Natural killer cell (primary cell): ENCODE data around the gene APBA2. TPM values are rescaled to one million over a fixed set of nuclear protein-coding genes. Genes with fewer than 3 reads are reported as not detected.

Source experiments
- ATAC-seq, 3 donors: fragments of 150-1000 bp in 2 of 3; fragments of 200-7000 bp in 1 of 3; cut with Tn5 transposase; 1 replicate in 1 of 3; 2 replicates in 2 of 3; pipeline ENCODE4 v1.10.0; 2021; ENCODE audit warnings: mild to moderate bottlenecking in 2 of 3, moderate library complexity in 2 of 3
- DNase-seq, 2 donors: peaks; one replicate each; pipeline versions ENCODE4 v3.0.0 to v3.0.0-alpha.2; 2013 to 2021; ENCODE audit warnings: mixed read lengths in 1 of 2
- H3K27ac ChIP-seq: one replicate; pipeline ENCODE4 v1.5.1; 2013; ENCODE audit warnings: mild to moderate bottlenecking, low read length
- H3K27me3 ChIP-seq: one replicate; pipeline ENCODE4 v1.6.1; 2013; ENCODE audit warnings: low read length; ENCODE audit not compliant: control insufficient read depth, insufficient read depth
- H3K36me3 ChIP-seq: one replicate; pipeline ENCODE4 v1.6.1; 2013; ENCODE audit warnings: low read length; ENCODE audit not compliant: control insufficient read depth, insufficient read depth
- H3K4me1 ChIP-seq: one replicate; pipeline ENCODE4 v1.6.1; 2013; ENCODE audit warnings: low read length; ENCODE audit not compliant: control insufficient read depth, insufficient read depth
- H3K4me3 ChIP-seq: one replicate; pipeline ENCODE4 v1.5.1; 2013; ENCODE audit warnings: low read length
- H3K9me3 ChIP-seq: one replicate; pipeline ENCODE4 v1.6.1; 2013; ENCODE audit warnings: low read length; ENCODE audit not compliant: control insufficient read depth, insufficient read depth
- H3K27ac Mint-ChIP-seq, 2 donors: one replicate each; pipeline ENCODE4 v1.8.0; 2022; ENCODE audit warnings: mild to moderate bottlenecking in 2 of 2, mixed read lengths in 2 of 2, moderate library complexity in 1 of 2
- H3K27me3 Mint-ChIP-seq, 2 donors: one replicate each; pipeline ENCODE4 v1.8.0; 2022; ENCODE audit warnings: low read depth in 2 of 2, mixed read lengths in 2 of 2
- H3K36me3 Mint-ChIP-seq: one replicate; pipeline ENCODE4 v1.8.0; 2022; ENCODE audit warnings: mixed read lengths
- H3K4me1 Mint-ChIP-seq, 2 donors: one replicate each; pipeline ENCODE4 v1.8.0; 2022; ENCODE audit warnings: mixed read lengths in 2 of 2
- H3K4me3 Mint-ChIP-seq: one replicate; pipeline ENCODE4 v1.8.0; 2022; ENCODE audit warnings: mild to moderate bottlenecking, moderate library complexity, mixed read lengths
- H3K9me3 Mint-ChIP-seq, 2 donors: one replicate each; pipeline ENCODE4 v1.8.0; 2022; ENCODE audit warnings: mixed read lengths in 2 of 2
- WGBS: methylation state at CpG from one replicate; pipeline ENCODE4 v1.1.7; 2013; ENCODE audit warnings: missing lambda C conversion rate; ENCODE audit not compliant: insufficient coverage; 5-methylcytosine and 5-hydroxymethylcytosine counted together
- intact Hi-C: fragments of 100-400 bp; cut with micrococcal nuclease; formaldehyde crosslinking; loops from one replicate; pipeline ENCODE4 v1.14.2; 2022
- total RNA-seq, 4 donors: library from RNA; stranded (reverse); fragments of 120-200 nt in 1 of 4; gene quantifications; one replicate each; pipeline versions ENCODE4 v1.2.3 to v1.2.4, GENCODE V29; 2013 to 2022
- TF ChIP-seq, protein P1 (sequence below): fragments of 200-600 bp; IDR thresholded peaks from one replicate; pipeline ENCODE4 v1.8.0; 2022; ENCODE audit warnings: antibody characterized with exemption

Gene APBA2
- total RNA-seq, 3 donors from 2014 or later (not counting 1 experiment from before 2014, with no cell fraction given) = 96.4 to 119 (median 97.9) TPM

DNA sequence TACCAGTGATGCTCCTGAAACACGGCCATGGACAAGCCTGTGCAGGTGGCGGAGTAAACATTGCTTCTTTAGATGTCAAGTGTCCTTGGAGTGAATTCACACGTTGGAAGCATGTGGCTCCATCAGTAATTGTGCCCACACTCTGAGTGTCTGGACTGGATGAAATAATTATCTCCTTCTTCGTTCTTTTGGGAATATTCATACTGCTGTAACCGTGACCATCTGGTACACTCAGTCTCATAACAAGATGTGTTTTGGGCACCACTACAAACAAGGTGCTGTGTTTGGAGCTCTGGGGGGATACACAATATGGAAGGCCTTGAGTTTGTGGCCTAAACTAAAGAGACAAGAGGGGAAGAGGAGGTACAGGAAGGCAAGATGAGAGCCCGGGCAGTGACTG is 165.6 kb downstream of the APBA2 start:
- H3K36me3 Mint-ChIP-seq = no peaks in the 10 kb centered on the region
- Histone ChIP-seq H3K36me3 (peaks cover 4% of the 10 kb centered on the region), H3K4me1 (peaks cover 20% of the 10 kb centered on the region), H3K9me3 (no peaks in the 10 kb centered on the region), H3K27ac (peak overlapping the region; percentile 54), H3K4me3 (no peak overlapping the region), H3K27me3 (no peaks in the 10 kb centered on the region)
- no peaks in the 10 kb centered on the region for H3K27me3 Mint-ChIP-seq
- no peak for ATAC-seq
- peaks cover 54 to 60% of the 10 kb centered on the region in 2 donors for H3K4me1 Mint-ChIP-seq
- no peaks in the 10 kb centered on the region for H3K9me3 Mint-ChIP-seq
- no peak for DNase-seq
- H3K4me3 Mint-ChIP-seq = peak overlapping the region; percentile 63
- TF ChIP-seq, protein P1, sequence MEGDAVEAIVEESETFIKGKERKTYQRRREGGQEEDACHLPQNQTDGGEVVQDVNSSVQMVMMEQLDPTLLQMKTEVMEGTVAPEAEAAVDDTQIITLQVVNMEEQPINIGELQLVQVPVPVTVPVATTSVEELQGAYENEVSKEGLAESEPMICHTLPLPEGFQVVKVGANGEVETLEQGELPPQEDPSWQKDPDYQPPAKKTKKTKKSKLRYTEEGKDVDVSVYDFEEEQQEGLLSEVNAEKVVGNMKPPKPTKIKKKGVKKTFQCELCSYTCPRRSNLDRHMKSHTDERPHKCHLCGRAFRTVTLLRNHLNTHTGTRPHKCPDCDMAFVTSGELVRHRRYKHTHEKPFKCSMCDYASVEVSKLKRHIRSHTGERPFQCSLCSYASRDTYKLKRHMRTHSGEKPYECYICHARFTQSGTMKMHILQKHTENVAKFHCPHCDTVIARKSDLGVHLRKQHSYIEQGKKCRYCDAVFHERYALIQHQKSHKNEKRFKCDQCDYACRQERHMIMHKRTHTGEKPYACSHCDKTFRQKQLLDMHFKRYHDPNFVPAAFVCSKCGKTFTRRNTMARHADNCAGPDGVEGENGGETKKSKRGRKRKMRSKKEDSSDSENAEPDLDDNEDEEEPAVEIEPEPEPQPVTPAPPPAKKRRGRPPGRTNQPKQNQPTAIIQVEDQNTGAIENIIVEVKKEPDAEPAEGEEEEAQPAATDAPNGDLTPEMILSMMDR = no peak
- peak overlapping the region; percentile 83 to 87 for H3K27ac Mint-ChIP-seq
- intact Hi-C loops = loop anchor here (2.0 to 5.0 kb wide), 2 partner anchors 57 to 114 kb away; no protein-coding TSS in a partner anchor
- WGBS = 72% methylated on average over 6 of the region's 6 CpGs

DNA sequence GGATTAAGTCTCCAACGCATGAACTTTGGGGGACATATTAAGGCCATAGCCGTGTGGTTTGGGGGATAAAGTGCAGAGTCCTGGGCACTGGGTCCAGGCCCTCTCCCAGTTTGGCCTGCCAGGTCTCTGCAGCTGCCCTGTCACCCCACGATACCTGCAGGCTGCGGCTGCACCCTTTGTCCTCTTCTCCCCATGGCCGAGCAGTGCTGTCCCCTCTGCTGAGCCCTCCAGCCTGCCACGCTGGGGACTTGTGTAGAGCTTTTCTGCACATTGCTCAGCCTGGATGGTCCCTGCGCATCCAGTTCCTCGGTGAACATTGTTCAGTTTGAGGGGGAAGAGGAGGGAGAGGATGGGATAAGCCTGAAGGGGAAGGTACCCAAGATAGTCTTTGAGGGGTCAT is 167.2 kb downstream of the APBA2 start:
- Mint-ChIP-seq H3K4me3 (no peak overlapping the region), H3K36me3 (no peaks in the 10 kb centered on the region), H3K27ac (peak overlapping the region; percentile 83 to 87), H3K9me3 (no peaks in the 10 kb centered on the region), H3K4me1 (peaks cover 59 to 66% of the 10 kb centered on the region in 2 donors), H3K27me3 (no peaks in the 10 kb centered on the region)
- no peaks in the 10 kb centered on the region for H3K27me3 ChIP-seq
- peaks cover 20% of the 10 kb centered on the region for H3K4me1 ChIP-seq
- intact Hi-C loops = loop anchor here (5.0 kb wide), 1 partner anchor 116 kb away; no protein-coding TSS in a partner anchor
- peaks cover 4% of the 10 kb centered on the region for H3K36me3 ChIP-seq
- H3K4me3 ChIP-seq = no peak overlapping the region
- WGBS = 93% methylated on average over 8 of the region's 8 CpGs
- H3K27ac ChIP-seq = no peak overlapping the region
- DNase-seq (no peak), ATAC-seq (no peak)
- H3K9me3 ChIP-seq = no peaks in the 10 kb centered on the region
- TF ChIP-seq, protein P1 = no peak

DNA sequence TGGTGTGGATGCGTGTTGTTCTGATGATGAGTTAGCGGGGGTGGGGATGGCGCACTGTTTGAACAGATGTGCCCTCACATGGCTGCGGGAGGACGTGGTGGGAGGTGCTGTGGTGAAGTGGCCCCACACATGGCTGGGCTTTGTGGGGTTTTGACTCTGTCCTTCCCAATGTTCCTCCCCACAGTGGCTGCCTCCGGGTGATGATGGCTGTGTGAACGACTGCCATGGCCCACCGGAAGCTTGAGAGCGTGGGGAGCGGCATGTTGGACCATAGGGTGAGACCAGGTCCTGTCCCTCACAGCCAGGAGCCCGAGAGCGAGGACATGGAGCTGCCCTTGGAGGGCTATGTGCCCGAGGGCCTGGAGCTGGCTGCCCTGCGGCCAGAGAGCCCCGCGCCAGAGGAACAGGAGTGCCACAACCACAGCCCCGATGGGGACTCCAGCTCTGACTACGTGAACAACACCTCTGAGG is 167.9 kb downstream of the APBA2 start:
- TF ChIP-seq, protein P1 = no peak
- Mint-ChIP-seq H3K36me3 (no peaks in the 10 kb centered on the region), H3K27me3 (no peaks in the 10 kb centered on the region), H3K4me1 (peaks cover 66 to 73% of the 10 kb centered on the region in 2 donors), H3K9me3 (no peaks in the 10 kb centered on the region), H3K4me3 (no peak overlapping the region), H3K27ac (no peak overlapping the region)
- no peak for DNase-seq
- Histone ChIP-seq H3K9me3 (no peaks in the 10 kb centered on the region), H3K4me1 (peaks cover 26% of the 10 kb centered on the region), H3K27me3 (no peaks in the 10 kb centered on the region), H3K36me3 (peaks cover 4% of the 10 kb centered on the region), H3K27ac (no peak overlapping the region), H3K4me3 (no peak overlapping the region)
- intact Hi-C loops = loop anchor here (5.0 kb wide), 1 partner anchor 116 kb away; no protein-coding TSS in a partner anchor
- no peak for ATAC-seq
- 94% methylated on average over 18 of the region's 18 CpGs for WGBS
